Activated naive CD8-positive, alpha-beta T cell (primary cell): ENCODE data around the gene IRF2BPL.
A peak's percentile ranks its signal among the peaks of the same experiment; 100 is the strongest.

Experiments
- H3K27ac Mint-ChIP-seq: one replicate; pipeline ENCODE4 v1.8.0; 2021; ENCODE audit warnings: mixed read lengths
- H3K27me3 Mint-ChIP-seq: one replicate; pipeline ENCODE4 v1.8.0; 2021; ENCODE audit warnings: mixed read lengths
- H3K36me3 Mint-ChIP-seq: one replicate; pipeline ENCODE4 v1.8.0; 2021; ENCODE audit warnings: mixed read lengths
- H3K4me1 Mint-ChIP-seq: one replicate; pipeline ENCODE4 v1.8.0; 2021; ENCODE audit warnings: low read depth, mixed read lengths
- H3K4me3 Mint-ChIP-seq: one replicate; pipeline ENCODE4 v1.8.0; 2021; ENCODE audit warnings: mild to moderate bottlenecking, mixed read lengths
- H3K9me3 Mint-ChIP-seq: one replicate; pipeline ENCODE4 v1.8.0; 2021; ENCODE audit warnings: low read depth, mixed read lengths

IRF2BPL gene

GRCh38 chr14:77000340-77001270 lies 27.9 kb downstream of the IRF2BPL start:
- Mint-ChIP-seq H3K4me1 (peaks cover 13% of the 10 kb centered on the region), H3K9me3 (no peaks in the 10 kb centered on the region), H3K27ac (no peak overlapping the region), H3K36me3 (no peaks in the 10 kb centered on the region), H3K4me3 (peak overlapping the region; percentile 30), H3K27me3 (no peaks in the 10 kb centered on the region)

- no peaks in the 10 kb centered on the region for H3K27me3 Mint-ChIP-seq
- no peaks in the 10 kb centered on the region for H3K36me3 Mint-ChIP-seq
- peaks cover 22% of the 10 kb centered on the region for H3K4me1 Mint-ChIP-seq
- no peak overlapping the region for H3K4me3 Mint-ChIP-seq
- H3K27ac Mint-ChIP-seq = no peak overlapping the region
- no peaks in the 10 kb centered on the region for H3K9me3 Mint-ChIP-seq
These were observed 29.6 kb downstream of the IRF2BPL start for GRCh38 chr14:76998910-76999309.

DNA sequence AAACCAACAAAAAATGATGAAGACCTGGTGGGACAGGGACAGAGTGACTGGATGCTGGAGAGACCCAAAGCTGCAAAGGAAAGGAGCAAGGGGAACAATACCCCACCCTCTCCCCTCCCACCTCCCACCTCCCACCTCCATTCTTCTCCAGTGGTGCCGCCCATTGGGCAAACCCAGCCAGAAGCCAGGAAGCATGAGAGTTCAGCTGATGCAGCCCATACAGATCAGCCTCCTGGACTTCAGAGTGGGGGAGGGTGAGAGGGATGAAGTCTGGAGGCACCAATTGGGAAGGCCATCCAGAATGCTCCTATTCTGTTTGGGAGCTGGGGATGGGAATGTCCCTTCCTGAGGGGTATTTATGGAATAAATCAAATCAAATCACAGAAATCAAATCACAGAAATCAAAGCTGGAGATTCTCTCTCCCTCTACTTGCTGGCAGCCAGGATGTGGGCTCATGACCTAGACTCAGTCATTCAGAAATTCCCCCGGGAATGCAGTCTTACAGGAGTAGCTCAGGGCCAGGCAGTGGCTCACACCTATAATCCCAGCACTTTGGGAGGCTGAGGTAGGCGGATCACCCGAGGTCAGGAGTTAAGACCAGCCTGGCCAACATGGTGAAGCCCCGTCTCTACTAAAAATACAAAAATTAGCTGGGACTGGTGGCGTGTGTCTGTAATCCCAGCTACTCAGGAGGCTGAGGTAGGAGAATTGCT lies 31.1 kb downstream of the IRF2BPL start:
- no peak overlapping the region for H3K27ac Mint-ChIP-seq
- no peaks in the 10 kb centered on the region for H3K27me3 Mint-ChIP-seq
- H3K9me3 Mint-ChIP-seq = no peaks in the 10 kb centered on the region
- peaks cover 25% of the 10 kb centered on the region for H3K4me1 Mint-ChIP-seq
- H3K36me3 Mint-ChIP-seq = no peaks in the 10 kb centered on the region
- no peak overlapping the region for H3K4me3 Mint-ChIP-seq

DNA sequence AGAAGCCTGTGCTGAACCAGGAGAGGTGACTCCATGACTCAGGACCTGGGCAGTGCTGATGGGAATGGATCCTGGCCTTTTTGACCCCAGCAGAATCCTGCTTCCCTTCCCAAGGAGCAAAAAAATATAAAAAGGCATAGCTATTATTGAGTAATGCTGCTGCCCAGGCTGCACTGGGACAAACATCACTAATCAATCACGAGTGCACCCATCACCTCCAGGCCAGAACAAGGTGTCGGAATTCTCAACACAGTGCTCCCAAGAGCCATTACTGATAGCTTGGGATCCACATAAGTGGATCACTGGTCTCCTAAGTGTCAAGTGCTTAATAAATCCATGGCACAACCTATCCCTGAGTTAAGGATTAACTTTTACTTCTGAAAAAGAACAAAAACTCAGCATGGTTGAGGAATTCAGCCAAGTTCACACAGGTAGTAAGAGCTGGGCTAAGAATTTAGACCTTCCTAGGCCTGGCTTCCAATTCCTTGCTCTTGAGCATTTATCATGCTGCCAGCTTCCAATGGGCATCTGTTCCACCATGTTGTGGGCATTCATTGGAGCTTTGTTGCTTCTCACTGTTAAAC lies 31.9 kb downstream of the IRF2BPL start:
- H3K36me3 Mint-ChIP-seq = no peaks in the 10 kb centered on the region
- no peaks in the 10 kb centered on the region for H3K27me3 Mint-ChIP-seq
- H3K4me1 Mint-ChIP-seq = peaks cover 23% of the 10 kb centered on the region
- H3K27ac Mint-ChIP-seq = no peak overlapping the region
- no peaks in the 10 kb centered on the region for H3K9me3 Mint-ChIP-seq
- H3K4me3 Mint-ChIP-seq = no peak overlapping the region

DNA sequence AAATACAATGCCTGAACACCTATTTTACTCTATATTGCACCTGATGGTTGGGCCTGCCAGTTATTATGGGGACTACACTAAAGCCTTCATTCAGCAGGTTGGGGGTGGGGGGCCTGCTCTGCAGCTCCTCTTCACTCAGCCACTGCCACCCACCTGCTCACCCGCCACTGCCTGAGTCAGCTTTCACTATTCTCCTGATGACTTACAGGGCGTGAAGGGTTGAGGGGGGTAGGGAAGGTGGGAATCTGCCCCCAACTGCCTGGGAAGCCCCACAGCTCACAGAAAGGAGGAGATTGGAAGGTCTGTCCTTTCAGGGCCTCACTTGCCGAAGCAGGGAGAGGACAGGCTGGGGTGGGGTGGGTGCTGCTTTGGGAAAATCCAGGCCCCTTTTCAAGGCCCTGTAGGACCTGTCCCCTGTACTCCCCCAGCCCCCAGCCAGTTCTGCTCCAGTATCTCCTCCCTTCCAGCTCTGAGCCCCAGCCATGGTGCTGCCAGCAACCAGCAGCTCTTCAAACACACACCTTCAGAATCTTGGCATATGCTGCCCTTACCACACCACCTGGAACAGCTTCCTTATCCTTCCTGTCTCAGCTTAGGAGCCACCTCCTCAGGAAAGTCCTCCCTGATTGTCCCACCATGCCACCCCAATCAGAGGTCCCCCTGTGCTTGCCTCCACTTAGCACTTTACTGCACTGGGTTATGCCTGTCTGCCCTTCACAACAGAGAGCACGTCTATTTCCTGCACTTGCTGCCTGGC lies 33.1 kb downstream of the IRF2BPL start:
- no peaks in the 10 kb centered on the region for H3K27me3 Mint-ChIP-seq
- no peak overlapping the region for H3K4me3 Mint-ChIP-seq
- H3K27ac Mint-ChIP-seq = no peak overlapping the region
- peaks cover 17% of the 10 kb centered on the region for H3K4me1 Mint-ChIP-seq
- H3K9me3 Mint-ChIP-seq = no peaks in the 10 kb centered on the region
- no peaks in the 10 kb centered on the region for H3K36me3 Mint-ChIP-seq

GRCh38 chr14:76993752-76994151 lies 34.8 kb downstream of the IRF2BPL start:
- Mint-ChIP-seq H3K4me1 (peaks cover 16% of the 10 kb centered on the region), H3K9me3 (no peaks in the 10 kb centered on the region), H3K36me3 (no peaks in the 10 kb centered on the region), H3K4me3 (no peak overlapping the region), H3K27ac (no peak overlapping the region), H3K27me3 (no peaks in the 10 kb centered on the region)

GRCh38 chr14:76990084-76990483 lies 38.4 kb downstream of the IRF2BPL start:
- Mint-ChIP-seq H3K4me3 (no peak overlapping the region), H3K4me1 (peaks cover 24% of the 10 kb centered on the region), H3K36me3 (no peaks in the 10 kb centered on the region), H3K9me3 (no peaks in the 10 kb centered on the region), H3K27me3 (no peaks in the 10 kb centered on the region), H3K27ac (no peak overlapping the region)

DNA sequence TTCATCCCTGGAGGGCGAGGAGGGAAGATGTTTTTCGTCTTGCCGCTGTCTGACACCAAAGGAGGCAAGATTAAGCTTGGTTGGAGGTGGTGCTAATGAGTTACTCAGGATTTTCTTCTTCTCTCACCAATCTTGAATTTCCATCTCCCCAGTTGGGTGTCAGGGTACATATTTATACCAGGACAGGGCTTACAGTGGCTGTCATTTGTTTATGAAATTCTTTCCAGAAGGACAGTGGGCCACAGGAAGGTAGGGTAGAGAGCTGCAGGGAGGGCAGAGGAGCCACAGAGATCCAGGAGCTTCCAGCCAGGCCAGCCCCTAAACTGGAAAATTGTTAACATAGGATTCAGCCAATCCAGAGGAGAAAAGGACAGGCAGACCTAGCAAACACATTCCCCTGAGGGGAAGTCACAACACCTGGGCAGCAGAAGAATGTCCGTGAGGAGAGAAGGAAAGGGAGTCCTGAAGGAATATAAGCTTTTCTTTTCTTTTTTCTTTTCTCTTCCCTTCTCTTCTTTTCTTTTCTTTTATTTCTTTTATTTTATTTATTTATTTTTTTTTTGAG lies 40.5 kb downstream of the IRF2BPL start:
- Mint-ChIP-seq H3K27me3 (no peaks in the 10 kb centered on the region), H3K4me1 (peaks cover 15% of the 10 kb centered on the region), H3K9me3 (no peaks in the 10 kb centered on the region), H3K36me3 (no peaks in the 10 kb centered on the region), H3K27ac (no peak overlapping the region), H3K4me3 (no peak overlapping the region)

DNA sequence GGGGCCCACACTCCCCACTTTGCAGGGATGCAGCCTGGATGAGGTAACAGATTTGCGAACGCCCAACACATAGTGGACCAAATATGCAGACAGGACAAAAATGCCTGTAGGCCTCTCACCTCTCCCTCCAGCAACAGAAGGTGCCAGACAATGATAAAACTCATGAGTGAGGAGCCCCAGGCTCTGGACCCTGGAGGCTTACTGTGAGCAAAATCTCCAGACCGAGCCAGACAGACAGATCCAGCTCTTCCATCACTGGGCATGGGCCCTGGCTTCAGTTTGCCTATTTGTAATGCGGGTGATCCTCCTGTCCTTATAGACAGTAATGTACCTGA lies 42.3 kb downstream of the IRF2BPL start:
- no peak overlapping the region for H3K4me3 Mint-ChIP-seq
- H3K27ac Mint-ChIP-seq = no peak overlapping the region
- peaks cover 6% of the 10 kb centered on the region for H3K9me3 Mint-ChIP-seq
- H3K4me1 Mint-ChIP-seq = peaks cover 15% of the 10 kb centered on the region
- peaks cover 3% of the 10 kb centered on the region for H3K36me3 Mint-ChIP-seq
- H3K27me3 Mint-ChIP-seq = no peaks in the 10 kb centered on the region

DNA sequence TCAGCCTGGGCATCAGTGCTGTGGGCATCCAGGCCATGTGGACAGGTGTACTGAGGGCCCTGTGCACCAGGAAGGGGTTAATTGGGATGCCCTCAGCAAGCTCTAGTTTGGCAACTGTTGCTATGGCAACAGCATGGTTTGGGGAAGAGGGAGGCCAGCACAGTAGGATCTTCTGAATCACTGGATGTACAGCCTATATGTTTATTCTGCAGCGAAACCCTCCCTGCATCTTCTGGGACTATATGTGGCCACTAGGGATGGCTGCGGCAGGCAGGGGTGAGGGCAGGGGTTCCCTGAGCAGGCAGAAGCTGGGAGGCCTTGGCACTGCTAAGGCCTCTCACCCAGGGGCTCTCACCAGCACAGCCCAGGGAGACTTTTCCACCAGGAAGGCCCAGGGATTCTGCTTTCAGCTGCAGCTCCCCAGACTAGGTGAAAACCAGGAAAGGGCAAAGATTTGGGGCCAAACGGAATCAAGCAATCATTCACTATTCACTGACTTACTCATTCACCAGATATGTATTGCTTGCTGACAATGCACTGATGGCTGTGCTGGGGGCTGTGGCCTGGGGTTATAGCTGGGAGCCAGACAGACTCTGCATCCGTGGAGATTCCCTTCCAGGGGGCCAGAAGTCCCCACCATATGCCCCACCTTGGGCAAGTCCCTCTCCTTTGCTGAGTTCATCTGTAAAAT lies 42.8 kb downstream of the IRF2BPL start:
- Mint-ChIP-seq H3K4me1 (peaks cover 15% of the 10 kb centered on the region), H3K27ac (no peak overlapping the region), H3K36me3 (peaks cover 3% of the 10 kb centered on the region), H3K4me3 (no peak overlapping the region), H3K9me3 (peaks cover 7% of the 10 kb centered on the region), H3K27me3 (no peaks in the 10 kb centered on the region)

DNA sequence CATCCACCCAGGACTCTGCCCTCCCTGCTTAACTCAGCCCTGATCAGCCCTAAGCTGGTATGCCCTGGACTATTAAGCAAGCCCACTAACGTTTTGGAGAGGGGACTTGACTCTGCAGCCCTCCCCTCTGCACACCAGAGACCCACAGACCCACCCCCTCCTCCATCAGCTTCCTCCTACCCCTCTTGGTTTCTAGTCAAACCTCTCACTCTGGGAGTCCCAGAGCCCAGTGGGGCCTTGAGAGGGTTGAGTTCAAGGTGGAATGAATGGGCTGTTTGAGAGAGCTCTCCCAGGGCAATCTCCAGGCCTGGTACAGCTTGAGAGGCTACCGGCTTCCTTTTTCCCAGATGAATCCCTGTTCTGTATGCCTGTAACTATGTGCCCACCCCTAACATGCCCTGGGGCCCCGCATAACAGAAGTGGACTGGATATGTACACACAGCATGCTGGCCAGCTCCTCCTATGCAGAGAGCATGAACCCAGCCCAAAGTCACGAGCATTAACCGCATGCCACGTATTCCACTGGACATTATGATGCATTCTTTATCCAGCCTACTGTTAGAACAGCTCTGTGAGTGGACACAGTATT lies 43.6 kb downstream of the IRF2BPL start:
- peaks cover 15% of the 10 kb centered on the region for H3K4me1 Mint-ChIP-seq
- H3K27me3 Mint-ChIP-seq = no peaks in the 10 kb centered on the region
- peaks cover 7% of the 10 kb centered on the region for H3K9me3 Mint-ChIP-seq
- H3K36me3 Mint-ChIP-seq = peaks cover 3% of the 10 kb centered on the region
- H3K27ac Mint-ChIP-seq = no peak overlapping the region
- H3K4me3 Mint-ChIP-seq = no peak overlapping the region

GRCh38 chr14:76984297-76984696 lies 44.2 kb downstream of the IRF2BPL start:
- Mint-ChIP-seq H3K27me3 (no peaks in the 10 kb centered on the region), H3K9me3 (peaks cover 7% of the 10 kb centered on the region), H3K36me3 (peaks cover 3% of the 10 kb centered on the region), H3K4me3 (no peak overlapping the region), H3K27ac (no peak overlapping the region), H3K4me1 (peaks cover 16% of the 10 kb centered on the region)

DNA sequence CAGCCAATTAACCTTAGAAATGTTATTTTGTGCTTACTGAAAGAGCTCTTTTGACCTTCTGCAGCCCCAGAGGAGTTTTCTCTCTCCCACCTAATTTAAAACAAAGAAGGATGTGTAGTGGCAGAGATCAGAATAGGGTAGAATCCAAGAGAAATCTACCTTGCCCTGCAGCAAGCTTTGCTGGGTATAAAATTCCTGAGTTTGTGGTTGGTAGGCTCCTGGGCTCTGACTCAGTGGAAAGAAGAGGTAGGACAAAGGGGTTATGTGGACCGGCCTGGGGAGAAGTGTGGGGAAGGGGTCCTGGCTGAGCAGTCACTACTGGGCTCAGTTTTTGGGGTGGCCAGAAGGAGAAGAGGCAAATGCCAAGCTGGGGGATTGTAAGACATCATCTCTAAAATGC lies 46.8 kb downstream of the IRF2BPL start:
- no peak overlapping the region for H3K27ac Mint-ChIP-seq
- peaks cover 7% of the 10 kb centered on the region for H3K9me3 Mint-ChIP-seq
- no peaks in the 10 kb centered on the region for H3K27me3 Mint-ChIP-seq
- H3K36me3 Mint-ChIP-seq = peaks cover 3% of the 10 kb centered on the region
- peaks cover 24% of the 10 kb centered on the region for H3K4me1 Mint-ChIP-seq
- H3K4me3 Mint-ChIP-seq = no peak overlapping the region
